Glomerular endothelial cell (primary cell): ENCODE measurements around the gene SARS2. TPM values are rescaled to one million over a fixed set of nuclear protein-coding genes. Genes with fewer than 3 reads are reported as not detected.

Source experiments
- DNase-seq: peaks from one replicate; pipeline ENCODE4 v3.0.0-alpha.2; 2011; ENCODE audit warnings: low read depth, low spot score; ENCODE audit errors: extremely low read depth
- total RNA-seq: library from RNA; depleted of rRNA; stranded (reverse); fragments of >200 nt; gene quantifications from 2 replicates; pipeline ENCODE4 v1.2.3, GENCODE V29; 2015

Gene SARS2
- total RNA-seq, 1 donor from 2014 or later: 26.6 TPM

DNA sequence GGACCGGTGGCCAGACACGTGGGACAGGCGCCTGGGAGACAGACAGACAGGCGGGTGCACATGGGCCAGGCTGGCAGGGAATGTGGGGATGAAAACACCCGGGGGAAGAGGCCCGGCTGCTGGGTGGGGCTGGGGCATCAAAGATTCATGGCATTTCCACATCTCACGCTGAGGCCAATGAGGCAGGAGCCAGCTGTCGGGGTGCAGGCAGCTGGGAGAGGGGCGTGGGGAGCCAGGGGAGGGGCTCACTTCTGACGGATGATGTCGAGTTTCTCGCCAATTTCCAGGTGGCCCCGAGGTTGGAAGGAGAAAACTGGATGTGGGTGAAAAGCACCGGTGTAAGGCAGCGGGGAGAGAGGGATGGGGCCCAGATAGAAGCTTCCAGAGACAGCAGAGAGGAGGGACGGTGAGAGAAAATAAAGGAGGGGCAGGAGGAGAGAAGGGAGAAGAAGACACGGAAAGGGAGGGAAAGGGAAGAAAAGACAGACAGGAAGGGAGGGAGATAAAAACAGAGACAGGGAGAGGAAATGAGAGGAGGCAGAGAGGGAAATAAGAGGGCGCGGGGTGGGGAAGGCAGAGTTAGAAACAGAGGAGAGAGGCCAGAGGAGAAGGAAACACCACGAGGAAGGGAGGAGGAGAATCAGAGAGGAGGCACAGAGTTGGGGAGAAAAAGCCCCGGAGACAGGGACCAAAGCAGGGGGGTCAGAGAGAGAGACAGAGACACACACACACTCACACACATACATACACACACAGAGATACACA, 10.5 kb downstream of the SARS2 start:
- DNase-seq: no peak

DNA sequence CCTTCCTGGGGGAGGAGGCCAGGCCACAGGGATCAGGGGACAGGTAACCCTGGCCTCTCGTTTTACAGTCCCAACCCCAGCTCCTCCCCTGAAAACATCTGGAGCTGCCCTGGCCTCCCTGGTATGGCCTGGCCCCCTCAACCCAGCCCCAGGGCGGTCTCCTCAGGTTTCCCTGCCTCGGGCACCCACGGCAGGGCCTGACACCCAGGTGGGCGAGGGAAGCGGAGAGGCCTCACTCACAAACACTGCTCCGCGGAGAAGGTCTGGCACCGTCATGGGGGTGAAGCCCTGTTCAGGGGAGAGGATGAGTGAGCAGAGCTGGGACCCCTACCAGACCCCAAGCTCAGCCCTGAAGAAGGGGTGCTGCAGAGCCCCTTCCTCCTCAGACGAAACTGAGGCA, 12.0 kb downstream of the SARS2 start:
- no peak for DNase-seq

DNA sequence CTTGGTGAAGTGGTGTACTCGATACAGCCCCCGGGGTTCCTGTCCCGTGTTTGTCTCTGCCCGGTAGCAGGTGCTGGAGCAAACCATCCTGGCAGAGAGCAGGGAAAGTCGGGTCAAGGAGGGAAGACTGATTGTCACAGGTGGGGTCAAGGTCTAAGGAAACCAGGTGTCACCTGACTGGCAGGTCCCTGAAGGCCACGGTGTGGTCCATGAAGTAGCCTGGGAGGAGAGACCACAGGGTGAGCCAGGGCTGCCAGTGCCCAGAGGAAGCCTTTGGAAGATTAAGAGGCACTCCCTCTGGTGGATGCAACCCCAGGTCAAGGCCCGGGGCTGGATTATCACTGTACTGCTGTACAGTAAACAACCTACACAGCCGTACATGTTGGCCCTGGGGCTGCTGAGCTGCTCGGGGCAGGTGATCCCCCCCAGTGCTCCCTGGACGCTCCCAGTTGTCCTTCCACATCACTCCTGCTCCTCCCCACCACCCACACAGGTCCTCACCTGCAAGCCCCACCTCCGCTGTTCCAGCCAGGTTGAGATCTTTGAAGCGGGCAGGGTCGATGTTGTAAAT, 12.6 kb downstream of the SARS2 start:
- no peak for DNase-seq

DNA sequence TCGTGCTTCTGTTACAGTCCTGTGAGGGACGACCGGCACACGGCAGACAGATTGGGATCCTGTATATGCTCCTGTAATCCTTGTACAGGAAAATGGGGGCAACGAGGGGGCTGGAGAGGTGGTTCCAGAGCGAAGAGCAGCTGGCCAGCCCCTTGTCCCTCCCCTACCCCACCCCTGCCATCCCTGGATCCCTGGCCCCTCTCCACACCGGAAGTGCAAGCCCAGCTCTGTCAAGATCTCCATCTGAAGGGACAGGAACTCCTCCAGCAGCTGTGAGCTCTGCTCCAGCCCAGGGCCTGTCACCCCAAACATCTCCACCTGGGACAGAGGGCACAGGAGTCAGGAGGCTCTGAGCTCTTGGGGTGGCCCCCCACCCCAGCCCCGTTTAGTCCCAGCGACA, 13.0 kb downstream of the SARS2 start:
- no peak for DNase-seq

DNA sequence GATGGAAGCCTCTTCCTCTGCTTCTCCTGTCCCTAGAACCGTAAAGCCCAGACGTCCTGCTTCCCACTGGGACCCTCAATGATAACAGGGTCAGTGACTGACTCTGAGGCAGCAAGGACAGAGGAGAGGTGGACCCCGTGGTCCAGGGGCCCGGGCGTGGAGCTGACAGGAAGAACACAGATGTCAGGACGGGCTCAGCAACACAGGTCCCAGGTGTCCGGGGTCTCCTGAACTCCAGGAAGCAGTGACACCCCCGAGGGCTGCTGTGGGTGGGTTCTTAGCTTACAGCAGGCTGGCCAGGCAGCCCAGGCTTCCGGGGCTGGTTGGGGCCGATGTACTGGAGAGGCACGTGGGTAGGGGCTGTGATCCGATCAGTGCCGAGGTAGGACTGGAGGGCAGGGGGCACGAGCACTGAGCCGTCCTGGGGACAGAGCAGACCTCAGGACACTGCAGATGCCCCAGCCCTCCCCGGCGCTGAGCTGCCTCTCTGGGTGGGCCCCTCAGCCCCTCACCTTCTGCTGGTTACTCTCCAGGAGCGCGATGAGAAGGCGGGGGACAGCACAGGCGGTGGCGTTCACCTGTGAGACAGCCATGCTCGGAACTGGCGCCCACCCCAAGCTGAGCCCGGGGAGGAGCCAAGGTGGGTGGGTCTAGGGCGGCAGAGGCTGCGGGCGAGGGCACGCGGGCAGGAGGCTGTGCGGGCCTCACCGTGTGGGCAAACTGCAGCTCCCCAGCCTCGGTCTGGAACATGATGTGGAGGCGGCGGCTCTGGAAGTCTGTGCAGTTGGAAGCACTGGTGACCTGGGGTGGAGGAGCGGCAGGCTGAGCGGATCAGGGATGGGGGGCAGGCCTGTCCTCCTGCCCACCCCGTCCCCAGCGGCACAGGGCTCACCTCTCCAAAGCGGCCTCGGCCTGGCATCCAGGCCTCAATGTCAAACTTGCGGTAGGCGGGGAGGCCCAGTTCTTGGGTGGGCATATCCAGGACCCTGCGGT, 14.9 kb downstream of the SARS2 start:
- no peak for DNase-seq

DNA sequence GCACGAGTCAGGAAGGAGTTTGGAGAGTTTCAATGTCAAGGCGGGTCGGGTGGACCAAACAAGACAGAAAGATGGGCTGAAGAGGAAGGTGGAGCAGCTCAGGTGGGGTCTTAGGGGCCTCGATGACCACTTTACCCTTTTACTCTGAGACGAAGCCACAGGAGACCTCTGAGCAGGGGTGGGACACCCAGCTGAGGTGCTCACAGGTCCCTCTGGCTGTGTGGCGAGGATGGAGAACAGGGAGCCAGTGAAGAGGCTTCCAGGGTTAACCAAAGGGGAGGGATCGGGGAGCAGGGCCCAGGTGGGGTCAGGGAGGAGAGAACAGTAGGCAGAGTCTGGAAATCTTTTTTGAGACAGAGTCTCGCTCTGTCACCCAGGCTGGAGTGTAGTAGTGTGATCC, 16.6 kb downstream of the SARS2 start:
- no peak for DNase-seq

DNA sequence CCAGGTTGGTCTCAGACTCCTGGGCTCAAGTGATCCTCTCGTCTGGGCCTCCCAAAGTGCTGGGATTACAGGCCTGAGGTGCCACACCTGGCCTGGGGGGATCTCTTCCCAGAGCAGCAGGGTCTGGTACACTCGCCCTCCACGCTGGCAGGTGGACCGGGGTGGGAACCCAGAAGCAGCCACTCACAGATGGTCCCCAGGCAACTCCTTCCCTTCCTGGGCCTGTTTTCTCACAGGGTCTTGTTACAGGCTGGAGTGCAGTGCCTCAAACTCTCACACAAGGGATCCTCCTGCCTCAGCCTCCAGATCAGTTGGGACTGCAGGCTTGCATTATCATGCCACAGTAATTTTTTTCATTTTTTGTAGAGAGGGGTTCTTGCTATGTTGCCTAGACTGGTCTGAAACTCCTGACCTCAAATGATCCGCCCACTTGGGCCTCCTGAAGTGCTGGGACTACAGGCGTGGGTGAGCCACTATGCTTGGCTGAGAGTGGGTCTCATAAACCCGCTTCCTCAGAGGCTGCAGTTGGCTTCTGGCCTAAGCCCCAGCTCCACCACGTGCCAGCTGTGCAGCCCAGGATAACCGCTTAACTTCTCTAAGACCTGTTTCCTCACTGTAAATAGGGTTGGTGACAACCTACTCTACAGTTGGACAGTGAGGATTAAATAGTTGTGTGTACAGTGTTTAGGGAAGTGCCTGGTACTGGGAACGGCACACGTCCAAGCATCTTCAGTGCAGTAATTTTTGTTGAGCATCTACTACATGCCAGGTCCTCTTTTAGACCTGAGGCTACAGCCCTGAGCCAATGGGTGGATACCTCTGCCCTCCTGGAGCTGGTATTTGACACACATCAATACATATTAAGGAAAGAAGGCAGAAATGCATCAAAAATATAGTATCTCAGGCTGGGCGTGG, 17.7 kb downstream of the SARS2 start:
- DNase-seq: no peak

DNA sequence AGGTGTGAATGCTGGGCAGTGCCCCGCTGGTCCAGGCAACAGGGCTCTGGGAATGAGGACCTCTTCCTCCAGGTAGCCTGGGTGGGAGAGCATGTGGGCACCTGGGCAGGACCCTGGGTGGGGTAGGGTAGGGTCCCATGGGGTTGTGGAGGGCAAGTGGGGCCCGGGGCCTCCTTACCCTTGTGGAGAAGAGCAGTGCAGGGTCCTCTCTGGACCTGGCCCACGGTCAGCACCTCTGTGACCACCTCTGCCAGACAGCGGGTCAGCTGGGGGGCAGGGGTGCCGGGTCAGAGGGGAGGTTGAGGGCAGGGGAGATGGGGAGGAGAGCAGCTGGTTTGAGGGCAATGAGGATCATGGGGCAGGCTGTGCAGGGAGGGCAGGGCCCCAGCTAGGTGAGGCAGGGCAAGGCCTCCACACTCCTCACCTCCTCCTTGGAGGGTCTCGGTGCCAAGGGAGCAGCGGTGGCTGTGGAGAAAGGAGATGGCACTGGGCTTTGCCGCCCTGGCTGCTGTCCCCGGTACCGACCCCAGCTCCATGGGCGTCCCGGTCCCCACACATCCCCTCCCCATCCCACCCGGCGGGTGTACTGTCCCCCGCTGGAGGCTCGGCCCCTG, 19.1 kb downstream of the SARS2 start:
- DNase-seq: no peak

DNA sequence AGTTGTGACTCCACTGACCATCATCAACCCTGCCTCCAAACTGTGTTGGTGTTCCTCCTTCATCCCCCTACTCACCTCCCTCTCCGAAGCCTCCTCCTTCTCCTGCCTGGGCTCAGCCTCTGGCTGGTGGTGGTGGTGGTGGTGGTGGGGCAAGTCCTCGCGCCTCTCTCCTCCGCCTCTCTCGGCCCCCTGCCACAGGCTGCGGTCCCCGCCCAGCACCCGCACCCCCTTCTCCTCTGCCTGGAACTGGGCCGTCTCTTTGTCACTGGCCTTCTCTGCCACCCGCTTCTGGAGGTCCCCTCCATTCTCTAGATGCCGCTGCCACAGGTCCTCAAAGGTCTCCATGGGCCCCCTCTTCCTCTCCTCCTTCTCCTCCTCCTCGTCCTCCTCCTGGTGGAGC, 20.1 kb downstream of the SARS2 start:
- DNase-seq: no peak

DNA sequence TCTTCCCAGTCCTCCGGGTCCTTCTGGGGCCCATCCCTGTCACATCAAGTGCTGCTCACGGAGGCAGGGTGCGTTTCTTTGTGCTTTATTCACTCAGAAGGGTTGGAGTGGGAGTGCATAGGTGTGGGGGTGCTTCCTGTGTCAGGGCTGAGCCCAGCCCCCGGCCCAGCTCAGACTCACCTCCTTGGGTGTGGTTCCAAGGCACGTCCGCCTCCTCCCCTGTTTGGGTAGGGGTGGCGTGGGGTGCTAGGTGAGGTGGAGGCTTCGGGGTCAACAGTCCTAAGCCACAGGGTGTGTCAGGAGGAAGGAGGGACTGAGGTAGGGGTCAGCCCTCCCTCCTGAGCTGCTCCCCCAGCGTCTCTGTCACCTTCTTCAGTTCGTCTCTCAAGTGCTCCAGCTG, 21.7 kb downstream of the SARS2 start:
- DNase-seq: no peak

DNA sequence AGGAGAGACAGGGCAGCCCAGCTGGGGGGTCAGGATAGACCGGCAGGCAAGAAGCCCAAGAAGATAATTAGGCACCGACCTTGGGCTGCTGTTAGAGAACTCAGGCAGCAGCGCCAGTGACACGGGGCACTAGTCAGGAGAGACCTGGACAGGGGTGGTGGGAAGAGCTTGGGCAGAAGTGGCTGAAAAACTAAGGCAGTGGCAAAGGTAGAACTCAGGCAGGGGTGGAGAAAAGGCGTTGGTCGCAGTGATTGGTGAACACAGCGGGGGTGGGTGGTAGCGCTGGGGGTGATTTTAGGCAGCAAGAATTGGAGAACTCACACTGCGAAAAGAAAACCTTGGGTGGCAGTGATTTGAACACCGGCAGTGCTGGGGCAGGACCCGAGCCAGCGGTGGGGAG, 22.9 kb downstream of the SARS2 start:
- DNase-seq: no peak

DNA sequence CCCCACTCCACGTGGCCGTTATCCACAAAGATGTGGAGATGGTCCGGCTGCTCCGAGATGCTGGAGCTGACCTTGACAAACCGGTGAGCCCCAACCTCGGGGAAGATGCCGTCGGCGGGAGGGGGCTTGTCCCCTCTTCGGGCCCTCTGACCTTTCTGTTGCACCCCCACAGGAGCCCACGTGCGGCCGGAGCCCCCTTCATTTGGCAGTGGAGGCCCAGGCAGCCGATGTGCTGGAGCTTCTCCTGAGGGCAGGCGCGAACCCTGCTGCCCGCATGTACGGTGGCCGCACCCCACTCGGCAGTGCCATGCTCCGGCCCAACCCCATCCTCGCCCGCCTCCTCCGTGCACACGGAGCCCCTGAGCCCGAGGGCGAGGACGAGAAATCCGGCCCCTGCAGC, 23.3 kb downstream of the SARS2 start:
- no peak for DNase-seq

DNA sequence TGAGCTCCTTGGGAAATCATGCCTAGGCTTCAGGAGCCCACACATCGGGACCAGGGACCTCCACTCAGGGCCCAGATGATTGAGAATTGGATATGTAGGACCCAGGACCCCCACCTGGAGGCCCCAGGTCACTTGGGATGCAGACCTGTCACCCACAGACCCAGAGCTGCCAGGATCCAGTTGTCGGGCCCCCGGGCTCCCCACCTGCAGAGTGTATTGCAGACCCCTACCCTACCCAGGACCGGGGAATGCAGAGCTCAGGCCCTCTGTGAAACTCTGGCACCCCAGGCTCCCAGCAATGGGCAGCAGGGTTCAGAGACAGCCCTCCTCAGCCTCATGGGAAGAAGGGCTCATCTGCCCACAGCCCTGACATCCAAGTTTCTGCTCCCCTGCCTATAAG, 24.9 kb downstream of the SARS2 start:
- DNase-seq: no peak

DNA sequence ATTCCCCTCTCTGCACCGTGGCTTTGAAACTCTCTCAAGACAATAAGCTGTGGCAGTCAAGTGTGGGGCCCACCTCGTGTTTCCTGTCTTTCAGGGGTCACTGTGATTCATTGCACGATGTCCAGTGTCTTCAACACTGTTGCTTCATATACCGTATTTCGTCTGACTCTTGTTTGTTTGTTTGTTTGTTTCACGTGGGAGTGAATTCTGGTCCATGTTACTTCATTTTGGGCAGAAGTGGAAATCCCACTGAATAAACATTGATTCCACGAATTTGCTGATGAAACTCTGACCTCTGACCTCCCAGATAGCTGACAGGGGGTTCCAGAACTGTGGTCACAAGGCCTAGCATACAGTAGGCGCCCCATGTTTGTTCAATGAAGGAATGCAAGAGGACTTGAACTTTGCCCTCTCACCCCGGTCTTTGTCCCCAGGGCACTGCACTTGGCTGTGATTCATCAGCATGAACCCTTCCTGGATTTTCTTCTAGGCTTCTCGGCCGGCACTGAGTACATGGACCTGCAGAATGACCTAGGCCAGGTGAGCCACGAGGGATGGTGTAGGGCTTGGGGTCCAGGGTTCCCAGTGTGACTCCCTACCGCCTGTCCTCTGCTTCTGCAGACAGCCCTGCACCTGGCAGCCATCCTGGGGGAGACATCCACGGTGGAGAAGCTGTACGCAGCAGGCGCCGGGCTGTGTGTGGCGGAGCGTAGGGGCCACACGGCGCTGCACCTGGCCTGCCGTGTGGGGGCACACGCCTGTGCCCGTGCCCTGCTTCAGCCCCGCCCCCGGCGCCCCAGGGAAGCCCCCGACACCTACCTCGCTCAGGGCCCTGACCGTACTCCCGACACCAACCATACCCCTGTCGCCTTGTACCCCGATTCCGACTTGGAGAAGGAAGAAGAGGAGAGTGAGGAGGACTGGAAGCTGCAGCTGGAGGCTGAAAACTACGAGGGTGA, 25.7 kb downstream of the SARS2 start:
- no peak for DNase-seq

DNA sequence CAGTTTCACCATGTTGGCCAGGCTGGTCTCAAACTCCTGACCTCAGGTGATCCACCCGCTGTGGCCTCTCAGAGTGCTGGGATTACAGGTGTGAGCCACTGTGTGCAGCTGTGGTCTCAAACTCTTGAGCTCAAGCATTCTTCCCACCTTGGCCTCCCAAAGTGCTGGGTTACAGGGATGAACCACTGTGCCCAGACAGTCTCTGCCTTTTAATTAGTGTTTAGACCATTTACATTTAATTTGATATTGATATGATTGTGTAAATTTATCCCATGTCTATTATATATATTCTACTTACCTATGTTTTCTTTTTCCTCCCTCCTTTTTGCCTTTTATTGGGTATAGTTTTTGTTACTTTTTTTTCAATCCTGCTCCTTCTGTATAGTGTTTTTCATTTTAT, 28.9 kb downstream of the SARS2 start:
- DNase-seq: no peak

DNA sequence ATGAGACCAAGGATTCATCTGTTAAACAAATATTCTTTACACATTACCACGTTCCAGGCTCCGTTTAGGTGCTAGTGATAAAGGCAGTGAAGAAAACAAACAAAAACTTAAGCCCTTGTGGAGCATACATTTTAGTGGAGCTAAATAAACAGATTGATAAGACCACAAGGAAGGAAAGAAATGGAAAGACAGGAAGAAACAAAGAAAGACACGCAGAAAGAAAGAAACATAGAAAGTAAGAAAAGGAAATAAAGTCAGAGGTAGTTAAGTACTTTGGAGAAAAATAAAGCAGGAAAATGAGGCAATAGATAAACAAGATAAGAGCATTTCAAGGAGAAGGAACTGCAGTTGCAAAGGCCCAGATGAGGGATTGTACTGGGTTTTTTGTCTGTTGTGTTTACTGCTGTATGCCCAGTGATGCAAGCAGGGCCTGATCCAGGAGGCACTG, 29.8 kb downstream of the SARS2 start:
- no peak for DNase-seq

DNA sequence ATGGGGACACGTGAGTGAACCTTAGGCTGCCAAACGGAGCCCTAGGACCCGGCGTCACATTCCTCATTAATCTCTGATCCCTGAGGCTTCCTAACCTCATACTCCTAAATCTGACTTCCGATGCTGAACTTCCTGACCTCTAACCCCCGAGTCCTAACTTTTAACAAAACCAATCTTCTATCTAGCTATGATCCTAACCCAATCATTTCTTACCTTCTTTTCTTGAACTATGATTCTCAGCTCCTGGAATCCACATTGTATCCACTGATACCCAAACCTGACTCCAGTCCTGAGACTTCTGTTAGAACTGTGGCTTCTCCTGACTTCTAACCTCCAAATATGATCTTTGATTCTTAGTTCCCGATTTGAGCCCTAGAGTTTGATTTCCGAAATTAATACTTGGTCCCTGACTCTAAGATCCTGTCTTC, 30.3 kb downstream of the SARS2 start:
- DNase-seq: no peak

DNA sequence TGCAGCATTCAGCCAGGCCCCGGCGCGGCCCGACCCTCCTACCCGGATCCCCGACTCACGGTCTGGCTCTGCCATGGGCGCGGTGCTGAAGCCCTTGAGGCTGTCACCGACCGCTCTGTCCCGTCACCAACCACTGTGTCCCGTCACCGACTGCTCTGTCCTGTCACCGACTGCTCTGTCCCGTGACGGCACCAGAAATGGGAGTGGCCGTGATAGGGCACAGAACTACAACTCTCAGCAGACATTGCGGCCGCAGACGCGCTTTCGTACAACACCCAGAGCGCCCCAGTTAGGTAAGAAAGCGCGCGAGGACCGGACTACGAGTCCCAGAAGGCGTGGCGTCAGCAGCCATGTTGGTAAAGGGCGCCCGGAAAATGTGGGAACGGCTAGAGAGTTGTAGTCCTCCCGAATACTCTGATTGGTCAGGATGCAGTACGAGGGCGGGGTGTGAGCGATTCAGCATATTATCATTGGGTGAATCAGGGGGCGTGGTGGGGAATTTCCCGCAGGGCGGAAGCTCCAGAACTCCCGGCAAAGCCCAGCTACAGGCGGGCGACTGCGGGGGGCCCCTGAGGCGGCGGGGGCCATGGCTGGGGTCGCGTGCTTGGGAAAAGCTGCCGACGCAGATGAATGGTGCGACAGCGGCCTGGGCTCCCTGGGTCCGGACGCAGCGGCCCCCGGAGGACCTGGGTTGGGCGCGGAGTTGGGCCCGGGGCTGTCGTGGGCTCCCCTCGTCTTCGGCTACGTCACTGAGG, 30.9 kb downstream of the SARS2 start, which contains the start of the genes NFKBIB and SIRT2:
Gene NFKBIB, plus strand, starts transcription at position 523 of the 755 bp plus-strand sequence. Its CDS starts 64 bp downstream, at position 587.
Gene SIRT2, minus strand, starts transcription at position 172 of the 755 bp plus-strand sequence. Its CDS starts 97 bp downstream, at position 75.
- DNase-seq: peak; percentile 99
